Endothelial cell (in vitro differentiated cells): ENCODE measurements around the gene USP34. TPM values are rescaled to one million over a fixed set of nuclear protein-coding genes. Genes with fewer than 3 reads are reported as not detected.

Experiments used
- DNase-seq: peaks from one replicate; pipeline ENCODE4 v3.0.0; 2021; ENCODE audit warnings: low spot score
- H3K27ac Mint-ChIP-seq: one replicate; pipeline ENCODE4 v1.8.0; 2021; ENCODE audit warnings: mixed read lengths, inconsistent platforms; ENCODE audit not compliant: unreplicated experiment
- H3K27me3 Mint-ChIP-seq: one replicate; pipeline ENCODE4 v1.8.0; 2021; ENCODE audit warnings: mild to moderate bottlenecking, moderate library complexity, mixed read lengths, inconsistent platforms; ENCODE audit not compliant: unreplicated experiment
- H3K36me3 Mint-ChIP-seq: one replicate; pipeline ENCODE4 v1.8.0; 2021; ENCODE audit warnings: mild to moderate bottlenecking, low read depth, mixed read lengths, inconsistent platforms; ENCODE audit not compliant: unreplicated experiment
- H3K4me1 Mint-ChIP-seq: one replicate; pipeline ENCODE4 v1.8.0; 2021; ENCODE audit warnings: mild to moderate bottlenecking, mixed read lengths, inconsistent platforms; ENCODE audit not compliant: unreplicated experiment
- H3K4me3 Mint-ChIP-seq: one replicate; pipeline ENCODE4 v1.8.0; 2021; ENCODE audit warnings: mild to moderate bottlenecking, mixed read lengths, inconsistent platforms; ENCODE audit not compliant: unreplicated experiment
- H3K9me3 Mint-ChIP-seq: one replicate; pipeline ENCODE4 v1.8.0; 2021; ENCODE audit warnings: mixed read lengths, inconsistent platforms; ENCODE audit not compliant: unreplicated experiment
- CTCF ChIP-seq: fragments of 200-600 bp; sonication (generic); IDR thresholded peaks from one replicate; pipeline ENCODE4 v1.5.0; 2021; ENCODE audit warnings: antibody characterized with exemption; ENCODE audit not compliant: unreplicated experiment
- total RNA-seq: library from RNA; stranded (reverse); fragmentation: NEBNext Ultra II Directional; extraction: Animal tissue kit (Norgen Biotek cat#: 25700); gene quantifications from one replicate; pipeline ENCODE4 v1.2.1, GENCODE V29; 2021; ENCODE audit not compliant: unreplicated experiment

Gene USP34
- total RNA-seq, 1 donor from 2014 or later, result 97.4 TPM

DNA sequence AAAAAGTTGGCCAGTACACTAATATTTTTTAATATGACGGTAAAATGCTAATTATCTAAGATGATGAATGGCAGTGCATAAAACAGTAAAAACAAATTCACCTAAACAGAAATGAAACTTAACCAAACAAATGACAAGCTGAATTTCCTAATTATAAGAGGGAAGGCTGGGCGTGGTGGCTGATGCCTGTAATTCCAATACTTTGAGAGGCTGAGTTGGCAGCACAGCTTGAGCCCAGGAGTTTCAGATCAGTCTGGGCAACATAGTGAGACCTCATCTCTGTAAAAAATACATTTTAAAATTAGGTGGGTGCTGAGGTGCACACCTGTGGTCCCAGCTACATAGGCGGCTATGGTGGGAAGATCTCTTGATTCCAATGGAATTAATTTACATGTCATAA, 120.1 kb downstream of the USP34 start:
- no peak overlapping the region for H3K4me3 Mint-ChIP-seq
- peaks cover under 1% of the 10 kb centered on the region for H3K27me3 Mint-ChIP-seq
- H3K36me3 Mint-ChIP-seq, result peaks cover 21% of the 10 kb centered on the region
- peaks cover 3% of the 10 kb centered on the region for H3K4me1 Mint-ChIP-seq
- no peak overlapping the region for H3K27ac Mint-ChIP-seq
- H3K9me3 Mint-ChIP-seq, result no peaks in the 10 kb centered on the region
- no peak for TF ChIP-seq CTCF
- DNase-seq, result no peak

- DNase-seq, result no peak
- Mint-ChIP-seq H3K36me3 (peaks cover 27% of the 10 kb centered on the region), H3K4me3 (no peak overlapping the region), H3K27me3 (peaks cover 4% of the 10 kb centered on the region), H3K4me1 (no peaks in the 10 kb centered on the region), H3K27ac (no peak overlapping the region), H3K9me3 (no peaks in the 10 kb centered on the region)
- no peak for TF ChIP-seq CTCF
Measured at GRCh38 chr2:61343141-61343540, 127.7 kb downstream of the USP34 start.

DNA sequence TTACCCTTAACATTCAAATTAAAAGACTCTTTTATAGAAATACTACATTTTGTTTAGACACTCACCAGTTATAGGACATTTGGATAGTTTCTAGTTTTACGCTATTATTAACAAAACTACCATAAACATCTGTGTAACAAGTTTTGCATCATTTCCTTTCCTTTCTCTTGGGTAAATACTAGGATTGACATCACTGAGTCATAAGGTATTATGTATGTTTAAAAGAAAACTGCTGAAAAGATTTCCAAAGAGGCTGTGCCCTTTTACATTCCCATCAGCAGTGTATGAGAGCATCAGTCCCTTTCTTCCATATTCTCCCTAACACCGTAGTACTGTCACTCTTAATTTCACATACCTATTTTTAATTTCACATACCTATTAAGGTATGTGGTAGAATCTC, 130.6 kb downstream of the USP34 start:
- H3K27me3 Mint-ChIP-seq, result peaks cover 2% of the 10 kb centered on the region
- H3K9me3 Mint-ChIP-seq, result no peaks in the 10 kb centered on the region
- DNase-seq, result no peak
- no peak overlapping the region for H3K4me3 Mint-ChIP-seq
- H3K36me3 Mint-ChIP-seq, result peaks cover 21% of the 10 kb centered on the region
- no peak for TF ChIP-seq CTCF
- no peak overlapping the region for H3K27ac Mint-ChIP-seq
- H3K4me1 Mint-ChIP-seq, result no peaks in the 10 kb centered on the region

DNA sequence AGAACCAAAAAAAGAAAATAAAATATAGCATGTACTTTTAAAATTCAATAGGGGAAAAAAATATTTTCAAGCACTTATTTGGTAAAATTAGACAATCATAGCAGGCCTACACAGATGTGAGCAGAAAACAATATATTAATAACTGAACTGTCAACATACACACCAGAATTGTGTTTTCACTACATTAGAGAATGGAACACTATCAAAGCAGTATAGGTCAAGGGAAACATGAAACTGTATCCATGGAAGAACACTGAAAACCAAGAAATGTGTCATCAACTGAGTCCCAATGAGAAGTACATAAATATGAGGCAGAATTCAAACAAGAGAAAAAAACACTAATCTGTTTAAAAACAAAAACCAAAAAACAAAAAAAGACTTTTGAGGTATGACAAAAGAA, 132.4 kb downstream of the USP34 start:
- H3K4me1 Mint-ChIP-seq, result no peaks in the 10 kb centered on the region
- no peak overlapping the region for H3K27ac Mint-ChIP-seq
- H3K4me3 Mint-ChIP-seq, result no peak overlapping the region
- DNase-seq, result no peak
- peaks cover 2% of the 10 kb centered on the region for H3K27me3 Mint-ChIP-seq
- no peaks in the 10 kb centered on the region for H3K9me3 Mint-ChIP-seq
- TF ChIP-seq CTCF, result no peak
- H3K36me3 Mint-ChIP-seq, result peaks cover 21% of the 10 kb centered on the region

DNA sequence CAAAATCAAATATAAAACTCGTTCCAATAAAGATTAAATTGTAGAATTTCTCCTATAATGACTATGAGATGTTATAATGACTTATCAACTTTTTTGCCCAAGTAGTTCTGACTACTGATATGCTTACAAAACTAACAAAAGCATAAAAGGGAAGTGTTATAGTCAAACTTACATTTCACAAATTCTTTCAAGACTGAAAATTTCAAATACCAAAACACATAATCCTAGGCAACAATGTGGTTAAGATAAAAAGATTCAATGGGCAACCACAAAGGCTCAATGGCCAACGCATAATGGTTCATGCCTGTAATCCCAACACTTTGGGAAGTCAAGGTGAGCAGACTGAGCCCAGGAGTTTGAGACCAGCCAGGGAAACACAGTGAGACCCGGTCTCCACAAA, 135.7 kb downstream of the USP34 start:
- Mint-ChIP-seq H3K4me1 (no peaks in the 10 kb centered on the region), H3K27me3 (no peaks in the 10 kb centered on the region), H3K9me3 (no peaks in the 10 kb centered on the region), H3K27ac (no peak overlapping the region), H3K4me3 (no peak overlapping the region), H3K36me3 (peaks cover 8% of the 10 kb centered on the region)
- no peak for TF ChIP-seq CTCF
- no peak for DNase-seq
